ENCODE measurements around the gene ADGRL2. TPM values are rescaled to one million over a fixed set of nuclear protein-coding genes. Genes with fewer than 3 reads are reported as not detected.

Gene ADGRL2
- total and polyA plus RNA-seq, 2 experiments from 2014 or later: 38.2 to 90.3 TPM

DNA sequence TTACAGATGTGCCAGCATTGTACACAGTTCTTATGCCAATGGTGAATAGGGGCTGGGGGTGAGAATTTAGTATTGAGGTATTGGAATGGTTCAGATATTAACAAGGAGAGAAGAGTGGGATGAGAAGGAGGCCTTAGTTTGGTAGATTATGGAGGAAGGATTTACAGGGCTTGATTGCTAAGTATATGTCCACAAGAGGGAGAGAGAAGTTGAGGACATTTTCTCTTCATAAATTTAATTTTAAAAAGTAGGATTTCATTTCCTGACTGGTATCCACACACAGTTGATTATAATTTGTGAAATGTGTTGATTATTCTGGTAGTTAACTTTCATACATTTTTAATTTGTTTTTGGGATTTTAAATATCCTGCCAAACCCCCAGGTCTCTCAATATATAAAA lies 213.0 kb downstream of the ADGRL2 start:
- Histone ChIP-seq H2AFZ (no peak overlapping the region), H3K9me2 (ENCODE audit: insufficient read depth) (no peaks in the 10 kb centered on the region), H3K27ac (ENCODE audit: low read depth) (no peak overlapping the region), H4K20me1 (replicated peaks; ENCODE audit: insufficient read depth) (no peaks in the 10 kb centered on the region), H3K27me3 (ENCODE audit: insufficient read depth) (no peaks in the 10 kb centered on the region), H3K36me3 (ENCODE audit: insufficient read depth) (no peaks in the 10 kb centered on the region), H3F3A (replicated peaks; ENCODE audit: low read depth) (no peaks in the 10 kb centered on the region), H3K4me1 (ENCODE audit: insufficient read depth) (no peaks in the 10 kb centered on the region), H3K4me2 (no peak overlapping the region), H3K79me2 (replicated peaks; ENCODE audit: insufficient read depth) (no peaks in the 10 kb centered on the region), H3K4me3 (no peak overlapping the region)
- H3K9me3 Mint-ChIP-seq: no peaks in the 10 kb centered on the region
- DNase-seq (ENCODE audit: low spot score) (no peak), ATAC-seq (no peak)
- no peak overlapping the region for H3K4me3 Mint-ChIP-seq
- no peaks in the 10 kb centered on the region for H3K36me3 Mint-ChIP-seq (ENCODE audit: low read depth)
- TF ChIP-seq POLR2AphosphoS5 (IDR thresholded peaks at IDR 0.05; ENCODE audit: low read depth): no peak
- no peak for TF ChIP-seq ZNF331 (CRISPR knock-in tag; IDR thresholded peaks at IDR 0.05; ENCODE audit: low read depth)
- TF ChIP-seq, protein P1, sequence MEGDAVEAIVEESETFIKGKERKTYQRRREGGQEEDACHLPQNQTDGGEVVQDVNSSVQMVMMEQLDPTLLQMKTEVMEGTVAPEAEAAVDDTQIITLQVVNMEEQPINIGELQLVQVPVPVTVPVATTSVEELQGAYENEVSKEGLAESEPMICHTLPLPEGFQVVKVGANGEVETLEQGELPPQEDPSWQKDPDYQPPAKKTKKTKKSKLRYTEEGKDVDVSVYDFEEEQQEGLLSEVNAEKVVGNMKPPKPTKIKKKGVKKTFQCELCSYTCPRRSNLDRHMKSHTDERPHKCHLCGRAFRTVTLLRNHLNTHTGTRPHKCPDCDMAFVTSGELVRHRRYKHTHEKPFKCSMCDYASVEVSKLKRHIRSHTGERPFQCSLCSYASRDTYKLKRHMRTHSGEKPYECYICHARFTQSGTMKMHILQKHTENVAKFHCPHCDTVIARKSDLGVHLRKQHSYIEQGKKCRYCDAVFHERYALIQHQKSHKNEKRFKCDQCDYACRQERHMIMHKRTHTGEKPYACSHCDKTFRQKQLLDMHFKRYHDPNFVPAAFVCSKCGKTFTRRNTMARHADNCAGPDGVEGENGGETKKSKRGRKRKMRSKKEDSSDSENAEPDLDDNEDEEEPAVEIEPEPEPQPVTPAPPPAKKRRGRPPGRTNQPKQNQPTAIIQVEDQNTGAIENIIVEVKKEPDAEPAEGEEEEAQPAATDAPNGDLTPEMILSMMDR (conservative IDR thresholded peaks at IDR 0.05; ENCODE audit: low read depth in 2 of 2): no peak; a peak in 1 of 4 replicates
- no peak for TF ChIP-seq ZNF114 (CRISPR knock-in tag; IDR thresholded peaks at IDR 0.05)
- H3K27me3 Mint-ChIP-seq (ENCODE audit: insufficient read depth, low read depth, poor library complexity): no peaks in the 10 kb centered on the region
- H3K4me1 Mint-ChIP-seq: no peaks in the 10 kb centered on the region
- H3K27ac Mint-ChIP-seq: no peak overlapping the region

DNA sequence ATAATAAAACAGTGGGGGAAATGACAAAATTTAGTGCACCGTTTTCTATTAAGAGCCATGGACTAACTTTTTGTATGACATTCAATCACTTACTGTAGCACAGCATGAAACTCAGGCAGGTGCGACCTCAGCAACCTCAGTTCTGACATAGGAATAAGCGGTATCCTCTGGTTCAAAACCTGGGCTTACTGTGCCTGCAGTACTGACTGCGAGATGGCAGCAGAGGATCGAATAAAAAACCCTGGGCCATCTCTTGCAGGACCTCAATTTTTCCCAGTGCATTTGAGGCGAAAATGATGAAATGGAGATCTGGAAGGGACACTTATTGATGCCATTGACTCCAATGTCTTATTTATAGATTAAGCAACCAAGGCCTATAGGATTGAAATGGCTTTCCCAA lies 214.7 kb downstream of the ADGRL2 start:
- H3F3A ChIP-seq (replicated peaks; ENCODE audit: low read depth): no peaks in the 10 kb centered on the region
- no peak overlapping the region for H3K4me3 ChIP-seq
- ATAC-seq: peak; percentile 38; the same call in 2 of the 3 replicates
- Mint-ChIP-seq H3K36me3 (ENCODE audit: low read depth) (no peaks in the 10 kb centered on the region; the same call in 2 of the 3 replicates), H3K27ac (no peak overlapping the region), H3K4me1 (no peaks in the 10 kb centered on the region), H3K4me3 (no peak overlapping the region), H3K9me3 (no peaks in the 10 kb centered on the region), H3K27me3 (ENCODE audit: insufficient read depth, low read depth, poor library complexity) (no peaks in the 10 kb centered on the region)
- H3K27ac ChIP-seq (ENCODE audit: low read depth): no peak overlapping the region
- no peaks in the 10 kb centered on the region for H3K79me2 ChIP-seq (replicated peaks; ENCODE audit: insufficient read depth)
- H3K9me2 ChIP-seq (ENCODE audit: insufficient read depth): no peaks in the 10 kb centered on the region
- no peaks in the 10 kb centered on the region for H3K36me3 ChIP-seq (ENCODE audit: insufficient read depth)
- DNase-seq (ENCODE audit: low spot score): peak; percentile 11
- 0 out of 2 replicates have a peak overlapping the region, but pooled peaks have one; percentile 30 for H2AFZ ChIP-seq
- TF ChIP-seq ZNF114 (CRISPR knock-in tag; IDR thresholded peaks at IDR 0.05): no peak
- TF ChIP-seq STAT1 (IDR thresholded peaks at IDR 0.05; ENCODE audit: unreplicated experiment): no peak
- TF ChIP-seq, protein P1 (conservative IDR thresholded peaks at IDR 0.05; ENCODE audit: low read depth in 2 of 2): peak; percentile 21 to 29; a peak in 3 of 4 replicates
- no peak for TF ChIP-seq EZH2phosphoT487 (IDR thresholded peaks at IDR 0.05; ENCODE audit: unreplicated experiment)
- no peak for TF ChIP-seq JUNB (IDR thresholded peaks at IDR 0.05; ENCODE audit: unreplicated experiment)
- no peak for TF ChIP-seq CREB1 (CRISPR knock-in tag; IDR thresholded peaks at IDR 0.05; ENCODE audit: low read depth)
- no peaks in the 10 kb centered on the region for H3K27me3 ChIP-seq (ENCODE audit: insufficient read depth)
- no peaks in the 10 kb centered on the region for H4K20me1 ChIP-seq (replicated peaks; ENCODE audit: insufficient read depth)
- H3K4me1 ChIP-seq (ENCODE audit: insufficient read depth): no peaks in the 10 kb centered on the region
- H3K4me2 ChIP-seq: no peak overlapping the region
